ENCODE data around the gene ACVR1. TPM values are rescaled to one million over a fixed set of nuclear protein-coding genes. Genes with fewer than 3 reads are reported as not detected.
A peak's percentile ranks its signal among the peaks of the same experiment; 100 is the strongest.

The ACVR1 gene
- total and polyA plus RNA-seq, 2 of the 13 experiments (the other 11 are each of a cell fraction or from before 2014, with no cell fraction given): 2.3 to 5.4 TPM

DNA sequence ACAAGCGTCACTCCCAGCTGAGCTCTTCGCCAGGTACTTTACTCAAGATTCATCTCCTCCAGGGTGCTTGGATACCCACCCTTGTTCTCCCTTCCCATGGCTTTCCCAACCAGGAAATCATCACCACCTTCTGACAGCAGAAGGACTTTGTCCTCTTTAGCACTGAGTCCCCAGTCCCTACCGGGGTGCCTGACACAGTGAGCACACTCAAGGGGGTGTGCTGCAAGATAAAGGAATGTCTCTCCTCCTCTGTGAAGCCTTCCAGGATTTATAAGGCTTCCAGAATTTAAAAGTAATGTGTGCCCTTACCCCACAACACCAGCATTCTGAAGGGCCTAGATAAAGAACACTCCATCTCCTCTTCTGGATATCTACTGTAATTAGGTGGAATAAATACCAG lies 39.6 kb downstream of the ACVR1 start (continued):
- TF ChIP-seq SALL1 (CRISPR knock-in tag; IDR thresholded peaks at IDR 0.05): 0 out of 2 replicates have a peak, but pooled peaks have one; percentile 15
- 0 out of 2 replicates have a peak, but pooled peaks have one; percentile 7 for TF ChIP-seq HNF4G (IDR thresholded peaks at IDR 0.05; ENCODE audit: borderline replicate concordance, low read depth, low read length)
- TF ChIP-seq HNF4G (CRISPR knock-in tag; IDR thresholded peaks at IDR 0.05; ENCODE audit: borderline replicate concordance, low read depth): 0 out of 2 replicates have a peak, but pooled peaks have one; percentile 26
- TF ChIP-seq, protein P1, sequence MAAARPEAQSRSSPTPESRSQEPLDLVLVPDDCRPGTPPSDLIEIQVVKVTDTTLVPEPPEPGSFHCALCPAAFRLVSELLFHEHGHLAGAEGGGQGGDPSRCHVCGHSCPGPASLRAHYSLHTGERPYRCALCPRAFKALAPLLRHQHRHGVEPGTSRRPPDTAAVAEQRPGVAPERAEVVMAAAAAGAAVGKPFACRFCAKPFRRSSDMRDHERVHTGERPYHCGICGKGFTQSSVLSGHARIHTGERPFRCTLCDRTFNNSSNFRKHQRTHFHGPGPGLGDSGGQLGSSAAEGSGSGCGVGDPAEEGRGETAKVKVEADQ (CRISPR knock-in tag; IDR thresholded peaks at IDR 0.05; ENCODE audit: borderline replicate concordance): 0 out of 2 replicates have a peak, but pooled peaks have one; percentile 48
- peak; percentile 38; the same call in 1 of the 2 replicates for TF ChIP-seq CEBPB (IDR thresholded peaks at IDR 0.05; ENCODE audit: borderline replicate concordance, low read depth, low read length)
- TF ChIP-seq CHD4 (IDR thresholded peaks at IDR 0.05; ENCODE audit: borderline replicate concordance, low read length): no peak
- TF ChIP-seq, protein P2, sequence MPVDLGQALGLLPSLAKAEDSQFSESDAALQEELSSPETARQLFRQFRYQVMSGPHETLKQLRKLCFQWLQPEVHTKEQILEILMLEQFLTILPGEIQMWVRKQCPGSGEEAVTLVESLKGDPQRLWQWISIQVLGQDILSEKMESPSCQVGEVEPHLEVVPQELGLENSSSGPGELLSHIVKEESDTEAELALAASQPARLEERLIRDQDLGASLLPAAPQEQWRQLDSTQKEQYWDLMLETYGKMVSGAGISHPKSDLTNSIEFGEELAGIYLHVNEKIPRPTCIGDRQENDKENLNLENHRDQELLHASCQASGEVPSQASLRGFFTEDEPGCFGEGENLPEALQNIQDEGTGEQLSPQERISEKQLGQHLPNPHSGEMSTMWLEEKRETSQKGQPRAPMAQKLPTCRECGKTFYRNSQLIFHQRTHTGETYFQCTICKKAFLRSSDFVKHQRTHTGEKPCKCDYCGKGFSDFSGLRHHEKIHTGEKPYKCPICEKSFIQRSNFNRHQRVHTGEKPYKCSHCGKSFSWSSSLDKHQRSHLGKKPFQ (CRISPR knock-in tag; IDR thresholded peaks at IDR 0.05; ENCODE audit: insufficient replicate concordance): no peak
- TF ChIP-seq NCOA5 (CRISPR knock-in tag; IDR thresholded peaks at IDR 0.05): no peak
- TF ChIP-seq DPF2 (CRISPR knock-in tag; IDR thresholded peaks at IDR 0.05; ENCODE audit: borderline replicate concordance, low read depth): no peak
- TF ChIP-seq FOXA3 (CRISPR knock-in tag; IDR thresholded peaks at IDR 0.05): 0 out of 2 replicates have a peak, but pooled peaks have one; percentile 21
- TF ChIP-seq HNRNPK (IDR thresholded peaks at IDR 0.05; ENCODE audit: low read depth, low read length, poor library complexity, severe bottlenecking): no peak
- TF ChIP-seq, protein P3, sequence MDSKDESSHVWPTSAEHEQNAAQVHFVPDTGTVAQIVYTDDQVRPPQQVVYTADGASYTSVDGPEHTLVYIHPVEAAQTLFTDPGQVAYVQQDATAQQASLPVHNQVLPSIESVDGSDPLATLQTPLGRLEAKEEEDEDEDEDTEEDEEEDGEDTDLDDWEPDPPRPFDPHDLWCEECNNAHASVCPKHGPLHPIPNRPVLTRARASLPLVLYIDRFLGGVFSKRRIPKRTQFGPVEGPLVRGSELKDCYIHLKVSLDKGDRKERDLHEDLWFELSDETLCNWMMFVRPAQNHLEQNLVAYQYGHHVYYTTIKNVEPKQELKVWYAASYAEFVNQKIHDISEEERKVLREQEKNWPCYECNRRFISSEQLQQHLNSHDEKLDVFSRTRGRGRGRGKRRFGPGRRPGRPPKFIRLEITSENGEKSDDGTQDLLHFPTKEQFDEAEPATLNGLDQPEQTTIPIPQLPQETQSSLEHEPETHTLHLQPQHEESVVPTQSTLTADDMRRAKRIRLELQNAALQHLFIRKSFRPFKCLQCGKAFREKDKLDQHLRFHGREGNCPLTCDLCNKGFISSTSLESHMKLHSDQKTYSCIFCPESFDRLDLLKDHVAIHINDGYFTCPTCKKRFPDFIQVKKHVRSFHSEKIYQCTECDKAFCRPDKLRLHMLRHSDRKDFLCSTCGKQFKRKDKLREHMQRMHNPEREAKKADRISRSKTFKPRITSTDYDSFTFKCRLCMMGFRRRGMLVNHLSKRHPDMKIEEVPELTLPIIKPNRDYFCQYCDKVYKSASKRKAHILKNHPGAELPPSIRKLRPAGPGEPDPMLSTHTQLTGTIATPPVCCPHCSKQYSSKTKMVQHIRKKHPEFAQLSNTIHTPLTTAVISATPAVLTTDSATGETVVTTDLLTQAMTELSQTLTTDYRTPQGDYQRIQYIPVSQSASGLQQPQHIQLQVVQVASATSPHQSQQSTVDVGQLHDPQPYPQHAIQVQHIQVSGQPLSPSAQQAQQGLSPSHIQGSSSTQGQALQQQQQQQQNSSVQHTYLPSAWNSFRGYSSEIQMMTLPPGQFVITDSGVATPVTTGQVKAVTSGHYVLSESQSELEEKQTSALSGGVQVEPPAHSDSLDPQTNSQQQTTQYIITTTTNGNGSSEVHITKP (CRISPR knock-in tag; IDR thresholded peaks at IDR 0.05; ENCODE audit: low read depth): no peak
- no peak for TF ChIP-seq ZNF616 (CRISPR knock-in tag; IDR thresholded peaks at IDR 0.05; ENCODE audit: low read depth)
- TF ChIP-seq ZNF33B (CRISPR knock-in tag; IDR thresholded peaks at IDR 0.05): no peak
- TF ChIP-seq GLI4 (CRISPR knock-in tag; IDR thresholded peaks at IDR 0.05; ENCODE audit: borderline replicate concordance): no peak
- no peak for TF ChIP-seq SCMH1 (CRISPR knock-in tag; IDR thresholded peaks at IDR 0.05; ENCODE audit: borderline replicate concordance)
- TF ChIP-seq SYNCRIP (IDR thresholded peaks at IDR 0.05; ENCODE audit: insufficient read depth, low read depth, low read length): no peak
- TF ChIP-seq ZNF547 (CRISPR knock-in tag; IDR thresholded peaks at IDR 0.05): 0 out of 2 replicates have a peak, but pooled peaks have one; percentile 44
- no peak for TF ChIP-seq ATF1 (CRISPR knock-in tag; IDR thresholded peaks at IDR 0.05)
- TF ChIP-seq, protein P4, sequence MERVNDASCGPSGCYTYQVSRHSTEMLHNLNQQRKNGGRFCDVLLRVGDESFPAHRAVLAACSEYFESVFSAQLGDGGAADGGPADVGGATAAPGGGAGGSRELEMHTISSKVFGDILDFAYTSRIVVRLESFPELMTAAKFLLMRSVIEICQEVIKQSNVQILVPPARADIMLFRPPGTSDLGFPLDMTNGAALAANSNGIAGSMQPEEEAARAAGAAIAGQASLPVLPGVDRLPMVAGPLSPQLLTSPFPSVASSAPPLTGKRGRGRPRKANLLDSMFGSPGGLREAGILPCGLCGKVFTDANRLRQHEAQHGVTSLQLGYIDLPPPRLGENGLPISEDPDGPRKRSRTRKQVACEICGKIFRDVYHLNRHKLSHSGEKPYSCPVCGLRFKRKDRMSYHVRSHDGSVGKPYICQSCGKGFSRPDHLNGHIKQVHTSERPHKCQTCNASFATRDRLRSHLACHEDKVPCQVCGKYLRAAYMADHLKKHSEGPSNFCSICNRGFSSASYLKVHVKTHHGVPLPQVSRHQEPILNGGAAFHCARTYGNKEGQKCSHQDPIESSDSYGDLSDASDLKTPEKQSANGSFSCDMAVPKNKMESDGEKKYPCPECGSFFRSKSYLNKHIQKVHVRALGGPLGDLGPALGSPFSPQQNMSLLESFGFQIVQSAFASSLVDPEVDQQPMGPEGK (CRISPR knock-in tag; IDR thresholded peaks at IDR 0.05): peak; percentile 29; the same call in 1 of the 2 replicates
- peak; percentile 94 for TF ChIP-seq ZFP36 (IDR thresholded peaks at IDR 0.05; ENCODE audit: borderline replicate concordance, low read depth, low read length, partially characterized antibody)
- TF ChIP-seq FOSL2 (CRISPR knock-in tag; IDR thresholded peaks at IDR 0.05): peak; percentile 44
